HPDE6-E6E7 (cell line): ENCODE data around the gene CRISPLD2.
A peak's percentile ranks its signal among the peaks of the same experiment; 100 is the strongest.
"Not testable (repeated sequence)": the region's sequence is repeated elsewhere in the genome, so short reads cannot be mapped to it uniquely, and the experiment has no call there.

Source experiments
- DNase-seq: peaks from one replicate; pipeline ENCODE4 v3.0.0; 2011; ENCODE audit warnings: missing footprints; ENCODE audit errors: extremely low spot score

The CRISPLD2 gene

GRCh38 chr16:84856811-84857210 is 37.0 kb downstream of the CRISPLD2 start:
- DNase-seq: not testable (repeated sequence)

DNA sequence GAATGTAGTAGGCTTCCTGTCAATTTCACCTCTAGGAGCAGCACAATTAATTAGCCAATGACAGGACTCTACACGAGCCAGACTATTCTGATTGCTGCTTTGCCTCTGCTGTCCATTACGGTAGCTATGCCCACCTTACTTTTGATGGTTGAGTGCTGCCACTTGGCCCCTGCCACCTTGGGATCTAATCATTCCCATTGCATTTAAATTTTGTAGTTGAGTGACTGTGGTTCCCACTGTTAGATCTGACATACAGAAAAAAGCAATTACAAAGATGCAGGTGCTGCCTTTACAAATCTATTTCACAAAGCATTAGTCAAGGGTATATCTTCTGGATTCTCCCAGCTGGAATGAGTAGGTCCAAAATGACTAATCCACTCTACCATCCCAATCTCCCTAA is 39.9 kb downstream of the CRISPLD2 start:
- no peak for DNase-seq

DNA sequence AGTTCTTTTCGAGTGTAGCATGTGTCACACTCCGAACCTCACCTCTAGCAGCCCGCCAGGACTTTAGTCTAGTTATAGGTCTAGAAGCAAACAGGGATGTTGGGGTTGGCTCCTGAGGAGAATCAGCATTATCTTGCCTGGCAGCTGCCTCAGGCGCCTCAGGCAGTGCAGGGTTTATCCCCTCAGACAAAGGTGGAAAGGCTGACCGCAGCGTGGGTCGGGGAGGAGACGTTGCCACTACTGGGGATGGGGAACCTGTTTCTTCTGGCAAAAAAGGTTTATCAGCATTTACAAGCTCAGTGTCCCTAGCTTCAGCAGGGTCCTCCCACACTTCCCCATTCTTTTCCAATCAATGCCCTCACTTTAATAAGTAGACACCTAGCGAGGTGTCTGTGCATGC is 40.6 kb downstream of the CRISPLD2 start:
- DNase-seq: no peak

DNA sequence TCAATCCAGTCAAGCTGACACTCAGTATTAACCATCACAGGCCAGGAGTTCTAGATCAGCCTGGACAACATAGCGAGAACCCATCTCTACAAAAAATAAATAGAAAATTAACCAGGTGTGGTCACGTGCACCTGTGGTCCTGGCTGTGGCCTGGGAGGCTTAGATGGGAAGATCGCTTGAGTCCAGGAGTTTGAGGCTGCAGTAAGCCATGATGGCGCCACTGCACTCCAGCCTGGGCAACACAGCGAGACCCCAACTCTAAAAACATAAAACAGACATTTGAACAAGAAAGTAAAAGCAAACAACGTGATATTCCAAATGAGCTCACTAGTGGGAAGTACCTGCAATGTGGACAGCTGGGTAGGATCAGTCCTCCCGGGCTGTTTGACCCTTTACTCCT is 41.9 kb downstream of the CRISPLD2 start:
- no peak for DNase-seq

GRCh38 chr16:84862804-84863480 is 43.2 kb downstream of the CRISPLD2 start:
- no peak for DNase-seq

GRCh38 chr16:84863481-84863814 is 43.7 kb downstream of the CRISPLD2 start:
- no peak for DNase-seq

- no peak for DNase-seq
Measured at GRCh38 chr16:84864326-84864955, 44.7 kb downstream of the CRISPLD2 start.

GRCh38 chr16:84867696-84868095 is 47.9 kb downstream of the CRISPLD2 start:
- DNase-seq: no peak

- DNase-seq: no peak
Measured at GRCh38 chr16:84868328-84868727, 48.5 kb downstream of the CRISPLD2 start.

DNA sequence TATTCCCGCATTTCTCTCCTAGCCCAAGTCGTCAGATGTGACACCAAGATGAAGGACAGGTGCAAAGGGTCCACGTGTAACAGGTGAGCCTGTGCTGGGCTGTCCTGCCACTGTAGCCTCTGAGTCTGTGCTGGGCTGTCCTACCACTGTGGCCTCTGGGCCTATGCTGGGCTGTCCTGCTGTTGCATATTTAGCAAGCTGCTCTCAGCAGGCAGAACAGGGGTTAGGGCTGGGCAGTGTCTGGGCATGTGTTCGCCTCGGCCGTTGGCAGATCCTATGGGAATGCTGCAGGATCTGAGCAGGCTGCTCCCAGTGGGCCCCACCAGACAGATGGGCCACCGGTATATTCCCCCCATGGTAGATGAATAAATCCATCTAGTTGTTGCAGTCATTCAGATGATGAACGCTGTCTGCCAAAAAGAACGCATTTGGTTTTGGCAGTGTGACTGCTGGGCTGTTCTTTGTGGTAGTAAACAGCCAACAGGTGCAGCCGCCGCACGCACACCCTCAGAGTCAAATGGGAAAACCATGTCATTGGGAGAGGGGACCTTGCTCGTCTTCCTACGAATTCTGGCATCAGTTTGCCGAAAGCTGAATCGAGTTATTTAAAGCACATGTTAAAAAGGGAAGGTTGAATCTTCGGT is 49.2 kb downstream of the CRISPLD2 start:
- DNase-seq: no peak

DNA sequence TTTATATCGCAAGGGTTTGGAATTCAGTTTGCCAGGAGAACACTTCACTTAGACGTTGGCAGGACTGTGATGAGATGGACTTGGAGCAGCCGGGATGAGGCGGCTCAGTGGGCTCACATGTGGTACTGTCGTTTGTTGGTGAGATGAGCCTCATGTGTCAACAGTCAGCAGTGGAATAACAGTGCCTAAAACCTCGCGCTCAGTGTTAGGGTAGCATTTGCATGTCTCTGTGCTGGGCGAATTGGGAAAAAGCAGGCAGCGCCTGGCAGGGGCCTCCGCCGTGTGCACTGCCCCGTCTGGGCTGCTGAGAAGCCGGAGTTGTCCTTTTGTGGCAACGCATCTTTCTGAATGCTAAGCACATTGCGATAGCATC is 49.7 kb downstream of the CRISPLD2 start:
- DNase-seq: no peak

DNA sequence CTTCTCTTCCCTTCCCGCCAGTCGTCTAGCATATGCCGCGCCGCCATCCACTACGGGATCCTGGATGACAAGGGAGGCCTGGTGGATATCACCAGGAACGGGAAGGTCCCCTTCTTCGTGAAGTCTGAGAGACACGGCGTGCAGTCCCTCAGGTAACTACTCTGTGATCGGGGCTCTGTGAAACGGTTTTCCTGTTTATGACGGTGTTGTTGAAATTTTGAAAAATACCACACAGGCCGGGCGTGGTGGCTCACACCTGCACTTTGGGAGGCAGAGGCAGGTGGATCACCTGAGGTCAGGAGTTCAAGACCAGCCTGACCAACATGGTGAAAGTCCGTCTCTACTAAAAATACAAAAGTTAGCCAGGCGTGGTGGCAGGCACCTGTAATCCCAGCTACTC is 53.2 kb downstream of the CRISPLD2 start:
- DNase-seq: not testable (repeated sequence)

- DNase-seq: no peak
Measured at GRCh38 chr16:84874004-84874435, 54.2 kb downstream of the CRISPLD2 start.

DNA sequence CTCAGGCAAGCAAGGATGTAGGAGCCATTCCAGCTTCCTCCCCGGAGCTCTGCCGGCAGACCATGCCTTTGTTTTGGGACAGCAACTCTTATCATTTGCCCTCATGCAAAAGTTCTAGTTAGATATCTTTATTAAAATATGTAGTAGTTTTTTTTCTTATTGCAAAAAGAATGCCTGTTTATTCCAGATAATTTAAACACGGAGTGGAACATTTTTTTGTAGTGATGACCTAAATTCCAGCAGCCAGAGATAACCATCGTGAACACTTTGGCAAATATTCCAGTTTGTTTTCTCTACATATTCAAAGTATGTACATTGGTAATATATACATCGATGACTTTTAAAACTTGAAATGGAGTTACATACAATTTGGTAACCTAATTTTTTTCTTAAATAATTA is 54.8 kb downstream of the CRISPLD2 start:
- DNase-seq: no peak

DNA sequence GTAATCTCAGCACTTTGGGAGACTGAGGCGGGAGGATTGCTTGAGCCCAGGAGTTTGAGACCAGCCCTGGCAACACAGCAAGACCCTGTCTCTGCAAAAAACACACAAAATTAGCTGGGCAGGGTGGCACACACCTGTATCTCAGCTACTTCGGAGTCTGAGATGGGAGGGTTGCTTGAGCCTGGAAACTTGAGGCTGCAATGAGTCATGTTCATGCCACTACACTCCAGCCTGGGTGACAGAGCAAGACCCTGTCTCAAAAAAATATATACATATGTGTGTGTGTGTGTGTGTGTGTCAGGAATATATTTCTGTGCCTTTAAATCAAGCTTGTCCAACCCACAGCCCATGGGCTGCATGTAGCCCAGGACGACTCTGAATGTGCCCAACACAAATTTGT is 55.2 kb downstream of the CRISPLD2 start:
- no peak for DNase-seq

GRCh38 chr16:84875846-84876245 is 56.1 kb downstream of the CRISPLD2 start:
- no peak for DNase-seq

DNA sequence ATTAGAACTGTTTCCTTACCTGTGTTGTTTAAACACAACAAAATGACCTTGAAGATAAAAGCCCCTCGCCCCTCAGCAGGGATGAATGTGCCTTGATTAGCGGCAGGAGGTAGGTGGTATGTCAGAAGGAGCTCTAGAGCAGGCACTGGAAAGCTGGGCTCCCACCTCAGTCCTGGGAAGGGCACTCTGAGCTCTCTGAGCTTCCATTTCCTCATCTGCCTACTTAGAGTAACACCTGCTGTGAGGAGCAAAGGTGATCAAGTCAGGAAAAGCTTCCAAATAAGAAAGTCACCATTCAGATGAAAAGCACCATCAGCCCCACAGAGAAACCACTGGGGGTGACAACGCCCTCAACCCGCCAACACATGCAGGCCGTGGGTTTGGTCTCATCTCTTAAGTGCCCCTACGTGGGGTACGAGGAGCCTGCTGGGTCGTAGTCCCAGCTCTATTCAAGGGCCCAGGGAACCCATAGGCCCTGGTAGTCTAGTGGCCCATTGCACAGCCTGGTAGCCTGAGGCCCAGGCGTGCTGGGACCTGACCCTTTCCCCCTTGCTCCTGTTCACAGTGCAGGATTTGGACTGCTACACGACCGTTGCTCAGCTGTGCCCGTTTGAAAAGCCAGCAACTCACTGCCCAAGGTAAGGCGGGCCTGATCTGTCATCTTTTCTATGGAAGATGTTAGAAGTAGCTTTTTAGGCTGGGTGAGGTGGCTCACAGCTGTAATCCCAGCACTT is 57.3 kb downstream of the CRISPLD2 start:
- no peak for DNase-seq

GRCh38 chr16:84878770-84879169 is 59.0 kb downstream of the CRISPLD2 start:
- DNase-seq: no peak

DNA sequence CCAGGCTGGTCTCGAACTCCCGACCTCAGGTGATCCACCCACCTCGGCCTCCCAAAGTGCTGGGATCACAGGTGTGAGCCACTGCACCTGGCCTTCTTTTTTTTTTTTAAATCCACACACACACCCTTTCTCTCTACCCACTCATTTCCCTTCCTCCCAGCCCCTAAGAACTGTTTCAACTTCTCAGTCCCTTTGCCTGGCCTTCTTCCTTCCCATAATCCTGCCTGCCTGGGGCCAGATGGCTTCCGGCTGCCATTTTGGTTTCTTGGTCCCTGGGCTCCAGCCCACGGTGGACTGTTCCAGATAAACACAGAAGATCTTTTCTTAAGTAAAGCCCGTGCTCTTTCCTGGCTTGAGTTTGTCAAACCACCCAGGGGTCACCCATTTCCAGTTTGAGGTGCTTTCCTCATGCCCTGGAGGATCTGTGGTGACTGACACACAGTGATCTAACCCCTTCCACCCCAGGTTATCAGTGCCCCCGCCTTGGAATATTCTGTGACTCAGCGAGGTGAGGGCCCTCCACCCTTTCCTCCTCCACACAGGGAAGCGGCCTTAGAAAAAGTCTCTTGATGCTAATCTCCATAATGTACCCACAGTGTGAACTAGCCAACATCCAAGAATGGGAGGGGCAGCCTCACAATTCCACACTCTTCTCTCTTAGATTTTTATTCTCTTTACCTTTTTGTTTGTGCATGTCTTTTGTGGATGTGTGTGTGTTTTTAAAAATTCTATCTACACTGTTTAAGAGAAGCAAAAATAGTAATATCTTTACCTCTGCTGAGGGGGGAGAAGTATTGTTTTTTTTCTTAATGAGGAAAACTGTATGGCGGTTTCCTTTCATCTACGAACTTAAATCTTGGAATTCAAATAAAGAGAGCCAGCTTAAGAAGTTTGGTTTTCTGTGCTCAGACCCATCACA is 60.0 kb downstream of the CRISPLD2 start:
- DNase-seq: peak; percentile 74

- peak; percentile 36 for DNase-seq
Measured at GRCh38 chr16:84881702-84882521, 62.1 kb downstream of the CRISPLD2 start.

DNA sequence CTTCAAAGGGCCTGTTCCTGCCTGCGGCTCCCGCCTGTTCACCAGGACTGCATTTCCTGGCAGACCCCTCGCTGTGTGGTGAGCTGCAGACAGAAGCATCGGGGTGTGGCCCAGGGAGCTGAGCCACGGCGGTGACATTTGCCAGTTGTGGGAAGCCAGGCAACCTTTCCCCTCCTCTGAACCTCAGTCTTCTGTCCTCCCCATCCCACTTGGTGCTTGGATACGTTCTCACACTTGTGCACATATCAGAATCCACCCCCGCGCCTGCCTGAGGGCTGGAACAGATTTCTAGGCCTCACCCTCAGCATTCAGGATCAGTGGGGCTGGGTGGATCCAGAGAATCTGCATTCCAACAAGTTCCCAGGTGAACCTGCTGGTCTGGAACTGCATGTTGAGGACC is 63.5 kb downstream of the CRISPLD2 start:
- no peak for DNase-seq
